Measurements from ENCODE around the gene DUSP22. TPM values are rescaled to one million over a fixed set of nuclear protein-coding genes. Genes with fewer than 3 reads are reported as not detected.
A peak's percentile ranks its signal among the peaks of the same experiment; 100 is the strongest.

Gene DUSP22
- total and polyA plus RNA-seq, 2 donors (not counting 1 experiment from before 2014, with no cell fraction given): 117 to 133 TPM

DNA sequence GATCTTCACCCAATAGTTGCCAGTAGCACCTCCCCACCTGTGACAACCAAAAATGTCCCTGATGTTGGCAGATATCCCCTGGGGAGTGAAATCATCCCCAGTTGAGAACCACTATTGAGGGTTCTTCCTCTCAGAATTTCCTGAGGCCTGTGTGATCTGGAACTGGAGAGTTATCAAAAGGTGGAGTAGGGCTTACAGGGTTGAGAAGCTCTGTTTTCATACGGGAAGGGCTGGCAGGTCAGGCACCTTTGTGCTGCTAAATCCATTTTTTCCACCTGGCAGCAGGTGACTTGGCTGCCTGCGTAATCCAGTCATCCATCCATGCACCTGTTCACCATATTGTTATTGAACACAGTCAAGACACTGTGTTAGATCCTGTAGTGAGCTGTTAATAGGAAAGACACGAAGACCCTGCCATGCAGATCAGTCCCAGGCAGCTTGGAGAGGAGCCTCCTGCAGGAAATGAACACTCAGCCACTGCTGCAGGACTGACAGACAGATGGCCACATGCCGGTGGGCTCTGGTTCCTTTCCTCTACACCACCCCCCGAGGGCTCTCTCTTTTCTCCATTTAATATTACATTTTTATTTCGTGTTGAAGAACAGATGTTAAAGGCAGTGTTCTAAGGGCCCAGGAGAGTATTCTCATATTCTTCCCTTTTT, 5.4 kb downstream of the DUSP22 start:
- DNase-seq: peak; percentile 60
- WGBS (ENCODE audit: insufficient coverage): 52% methylated on average over 2 of the region's 6 CpGs
- peak overlapping the region; percentile 72 for H3K4me2 ChIP-seq (replicated peaks; ENCODE audit: low read depth, low read length, poor library complexity, severe bottlenecking)

More for the DNA sequence above, 5.4 kb downstream of the DUSP22 start:
- Histone ChIP-seq H3K79me2 (ENCODE audit: control insufficient read depth, insufficient read depth, low read length) (peaks cover 83% of the 10 kb centered on the region), H3K9me3 (ENCODE audit: control extremely low read depth in 1 of 3, control insufficient read depth in 2 of 3, insufficient read depth in 1 of 3, low read length in 2 of 3) (peaks cover 0 to 12% (median 4%) of the 10 kb centered on the region in 3 donors), H3K36me3 (replicated peaks in 1 of 2; ENCODE audit: control extremely low read depth in 1 of 2, control insufficient read depth in 1 of 2, extremely low read depth in 1 of 2, insufficient read depth in 2 of 2, low read length in 1 of 2) (peaks cover 0 to 7% of the 10 kb centered on the region in 2 experiments), H3K9ac (ENCODE audit: low read length) (peak overlapping the region; percentile 51), H3K27ac (ENCODE audit: low read length in 2 of 2) (peak overlapping the region; percentile 54 to 95), H4K20me1 (ENCODE audit: control insufficient read depth, insufficient read depth, low read length, poor library complexity, severe bottlenecking) (no peaks in the 10 kb centered on the region), H2AFZ (ENCODE audit: insufficient read depth, low read depth, low read length, poor library complexity, severe bottlenecking) (peak overlapping the region; percentile 20), H3K4me3 (ENCODE audit: control extremely low read depth in 1 of 5, extremely low read depth in 1 of 5, insufficient read depth in 1 of 5, low read depth in 2 of 5, low read length in 4 of 5) (peak overlapping the region in 3 of 5 experiments; percentile 12 to 38 (median 31)), H3K27me3 (replicated peaks in 1 of 4; ENCODE audit: control extremely low read depth in 1 of 4, control insufficient read depth in 3 of 4, insufficient read depth in 4 of 4, low read length in 3 of 4) (no peaks in the 10 kb centered on the region), H3K4me1 (ENCODE audit: control insufficient read depth in 2 of 2, insufficient read depth in 2 of 2, low read length in 2 of 2) (peaks cover 61 to 83% of the 10 kb centered on the region in 2 donors)
- Mint-ChIP-seq H3K9me3 (ENCODE audit: insufficient read depth) (no peaks in the 10 kb centered on the region), H3K27me3 (no peaks in the 10 kb centered on the region), H3K4me1 (peaks cover 13% of the 10 kb centered on the region), H3K27ac (no peak overlapping the region), H3K4me3 (no peak overlapping the region)
- intact Hi-C loops (cut with micrococcal nuclease): loop anchor here (1.0 kb wide), 1 partner anchor 16 kb away; no protein-coding TSS in a partner anchor
- ATAC-seq (ENCODE audit: low read depth): no peak
- POLR2A ChIA-PET: interaction anchor here (0.8 to 1.5 kb wide), 3 partner anchors 15 to 94 kb away, joined by 3 to 6 read pairs (median 5); partner anchors contain the start of gene IRF4
- TF ChIP-seq EZH2 (IDR thresholded peaks at IDR 0.05; ENCODE audit: borderline replicate concordance, insufficient read depth, low read depth, low read length, poor library complexity, severe bottlenecking): no peak
- TF ChIP-seq, protein P1, sequence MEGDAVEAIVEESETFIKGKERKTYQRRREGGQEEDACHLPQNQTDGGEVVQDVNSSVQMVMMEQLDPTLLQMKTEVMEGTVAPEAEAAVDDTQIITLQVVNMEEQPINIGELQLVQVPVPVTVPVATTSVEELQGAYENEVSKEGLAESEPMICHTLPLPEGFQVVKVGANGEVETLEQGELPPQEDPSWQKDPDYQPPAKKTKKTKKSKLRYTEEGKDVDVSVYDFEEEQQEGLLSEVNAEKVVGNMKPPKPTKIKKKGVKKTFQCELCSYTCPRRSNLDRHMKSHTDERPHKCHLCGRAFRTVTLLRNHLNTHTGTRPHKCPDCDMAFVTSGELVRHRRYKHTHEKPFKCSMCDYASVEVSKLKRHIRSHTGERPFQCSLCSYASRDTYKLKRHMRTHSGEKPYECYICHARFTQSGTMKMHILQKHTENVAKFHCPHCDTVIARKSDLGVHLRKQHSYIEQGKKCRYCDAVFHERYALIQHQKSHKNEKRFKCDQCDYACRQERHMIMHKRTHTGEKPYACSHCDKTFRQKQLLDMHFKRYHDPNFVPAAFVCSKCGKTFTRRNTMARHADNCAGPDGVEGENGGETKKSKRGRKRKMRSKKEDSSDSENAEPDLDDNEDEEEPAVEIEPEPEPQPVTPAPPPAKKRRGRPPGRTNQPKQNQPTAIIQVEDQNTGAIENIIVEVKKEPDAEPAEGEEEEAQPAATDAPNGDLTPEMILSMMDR (IDR thresholded peaks at IDR 0.05): no peak
- CTCF ChIA-PET: interaction anchor here (1.2 to 2.8 kb wide), 3 partner anchors 16 to 201 kb away, joined by 3 to 12 read pairs (median 8); no protein-coding TSS in a partner anchor
